ENCODE data around the gene RIF1. TPM values are rescaled to one million over a fixed set of nuclear protein-coding genes. Genes with fewer than 3 reads are reported as not detected.

RIF1 gene
- total RNA-seq, 1 experiment from 2014 or later = 123 TPM

GRCh38 chr2:151525821-151526373 is 116.2 kb downstream of the RIF1 start:
- Histone ChIP-seq H2AFZ (ENCODE audit: low read length) (no peak overlapping the region), H3K9ac (ENCODE audit: extremely low read depth, insufficient read length, low read length) (no peak overlapping the region), H3K79me2 (ENCODE audit: insufficient read depth, low read length) (no peaks in the 10 kb centered on the region), H3K18ac (ENCODE audit: insufficient read length, low read depth, low read length) (no peak overlapping the region), H4K91ac (ENCODE audit: insufficient read length, low read depth, low read length) (no peak overlapping the region), H4K8ac (replicated peaks; ENCODE audit: insufficient read length, low read depth, low read length) (no peak overlapping the region), H3K4me1 (ENCODE audit: insufficient read depth, low read length) (peaks cover 3% of the 10 kb centered on the region; the same call in 1 of the 2 replicates), H3K14ac (ENCODE audit: insufficient read depth, low read length) (no peak overlapping the region), H3K27me3 (ENCODE audit: insufficient read depth, low read length) (no peaks in the 10 kb centered on the region), H2BK20ac (ENCODE audit: low read depth, low read length, poor library complexity, severe bottlenecking) (no peak overlapping the region), H2AK5ac (ENCODE audit: insufficient read length, low read length) (no peak overlapping the region), H3K4me2 (ENCODE audit: insufficient read depth, insufficient read length, low read length) (no peak overlapping the region), H3K4ac (ENCODE audit: low read depth, low read length) (no peak overlapping the region), H3K23ac (ENCODE audit: insufficient read length, low read depth, low read length) (no peak overlapping the region), H3T11ph (ENCODE audit: low read length) (no peak overlapping the region), H3K79me1 (ENCODE audit: insufficient read depth, low read depth, low read length, poor library complexity, severe bottlenecking) (no peaks in the 10 kb centered on the region), H3K9me3 (ENCODE audit: control insufficient read depth, low read depth, low read length) (no peaks in the 10 kb centered on the region), H2BK120ac (ENCODE audit: low read depth, low read length, poor library complexity, severe bottlenecking) (no peak overlapping the region), H3K56ac (ENCODE audit: insufficient read length, low read depth, low read length) (no peak overlapping the region), H2BK12ac (ENCODE audit: insufficient read length, low read depth, low read length) (no peak overlapping the region), H4K20me1 (ENCODE audit: control insufficient read depth, insufficient read depth, insufficient read length) (no peaks in the 10 kb centered on the region), H3K27ac (ENCODE audit: insufficient read length, low read depth, low read length) (no peak overlapping the region), H2BK15ac (ENCODE audit: low read depth, low read length) (no peak overlapping the region), H4K5ac (ENCODE audit: insufficient read length, low read depth, low read length) (no peak overlapping the region), H2BK5ac (ENCODE audit: insufficient read length, low read length) (no peak overlapping the region), H3K23me2 (ENCODE audit: insufficient read length, low read depth, low read length, poor library complexity, severe bottlenecking) (no peaks in the 10 kb centered on the region)
- Mint-ChIP-seq H3K9me3 (no peaks in the 10 kb centered on the region), H3K4me3 (no peak overlapping the region), H3K36me3 (ENCODE audit: insufficient read depth in 1 of 3, low read depth in 3 of 3) (no peaks in the 10 kb centered on the region), H3K27me3 (ENCODE audit: low read depth) (no peaks in the 10 kb centered on the region), H3K4me1 (peaks cover 9 to 10% of the 10 kb centered on the region in 2 experiments), H3K27ac (no peak overlapping the region; a peak in 1 of 7 replicates)
- WGBS (ENCODE audit: extremely low coverage, insufficient read length, low lambda C conversion rate) = no CpG with 5 or more reads among the region's 9 CpGs
- TF ChIP-seq, protein P1, sequence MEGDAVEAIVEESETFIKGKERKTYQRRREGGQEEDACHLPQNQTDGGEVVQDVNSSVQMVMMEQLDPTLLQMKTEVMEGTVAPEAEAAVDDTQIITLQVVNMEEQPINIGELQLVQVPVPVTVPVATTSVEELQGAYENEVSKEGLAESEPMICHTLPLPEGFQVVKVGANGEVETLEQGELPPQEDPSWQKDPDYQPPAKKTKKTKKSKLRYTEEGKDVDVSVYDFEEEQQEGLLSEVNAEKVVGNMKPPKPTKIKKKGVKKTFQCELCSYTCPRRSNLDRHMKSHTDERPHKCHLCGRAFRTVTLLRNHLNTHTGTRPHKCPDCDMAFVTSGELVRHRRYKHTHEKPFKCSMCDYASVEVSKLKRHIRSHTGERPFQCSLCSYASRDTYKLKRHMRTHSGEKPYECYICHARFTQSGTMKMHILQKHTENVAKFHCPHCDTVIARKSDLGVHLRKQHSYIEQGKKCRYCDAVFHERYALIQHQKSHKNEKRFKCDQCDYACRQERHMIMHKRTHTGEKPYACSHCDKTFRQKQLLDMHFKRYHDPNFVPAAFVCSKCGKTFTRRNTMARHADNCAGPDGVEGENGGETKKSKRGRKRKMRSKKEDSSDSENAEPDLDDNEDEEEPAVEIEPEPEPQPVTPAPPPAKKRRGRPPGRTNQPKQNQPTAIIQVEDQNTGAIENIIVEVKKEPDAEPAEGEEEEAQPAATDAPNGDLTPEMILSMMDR (conservative IDR thresholded peaks at IDR 0.05) = no peak
- DNase-seq = no peak
